NCI-H82 (cell line): ENCODE data around the gene CR1L.
"Not testable (repeated sequence)": the region's sequence is repeated elsewhere in the genome, so short reads cannot be mapped to it uniquely, and the experiment has no call there.

Experiments used
- DNase-seq: peaks from one replicate; lab custom pipeline; 2025; lab: John Stamatoyannopoulos, UW

Gene CR1L

DNA sequence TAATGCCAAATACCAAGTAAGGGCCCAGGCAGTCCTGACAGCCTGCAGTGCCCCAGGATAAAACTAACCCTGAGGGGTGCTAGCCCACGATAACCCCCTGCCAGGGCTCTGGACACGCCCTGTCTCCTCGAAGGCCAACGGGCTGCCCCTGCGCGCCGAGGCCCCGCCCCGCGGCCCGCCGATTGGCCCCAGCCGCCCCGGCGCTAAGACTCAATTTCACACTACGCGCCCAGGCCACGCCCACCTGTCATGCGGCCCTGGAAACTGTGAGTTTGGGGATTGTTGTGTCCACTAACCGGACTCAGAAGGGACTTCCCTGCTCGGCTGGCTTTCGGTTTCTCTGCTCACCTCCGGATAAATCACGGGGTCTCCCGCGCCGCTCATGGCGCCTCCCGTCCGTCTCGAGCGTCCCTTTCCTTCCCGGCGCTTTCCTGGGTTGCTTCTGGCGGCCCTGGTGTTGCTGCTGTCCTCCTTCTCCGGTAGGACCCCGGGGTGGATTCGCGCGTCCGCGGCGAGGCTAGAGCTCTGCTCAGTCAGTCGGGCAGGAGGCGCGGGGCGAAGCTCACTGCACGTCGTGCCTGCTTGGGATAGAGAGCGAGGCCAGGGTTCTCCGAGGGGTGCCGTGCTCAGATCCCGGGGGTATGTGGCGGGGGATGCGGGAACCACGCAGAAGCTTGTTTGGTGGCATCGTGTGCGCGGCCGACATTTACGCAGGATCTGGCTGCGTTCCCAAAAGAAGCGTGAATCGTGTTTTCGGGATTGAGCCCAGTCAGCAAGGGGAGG lies at the start of gene CR1L:
Gene CR1L (plus strand): TSS at position 282 of the 783 bp plus-strand sequence. CDS start 101 bp downstream, at position 383.
- peak; percentile 93 for DNase-seq

DNA sequence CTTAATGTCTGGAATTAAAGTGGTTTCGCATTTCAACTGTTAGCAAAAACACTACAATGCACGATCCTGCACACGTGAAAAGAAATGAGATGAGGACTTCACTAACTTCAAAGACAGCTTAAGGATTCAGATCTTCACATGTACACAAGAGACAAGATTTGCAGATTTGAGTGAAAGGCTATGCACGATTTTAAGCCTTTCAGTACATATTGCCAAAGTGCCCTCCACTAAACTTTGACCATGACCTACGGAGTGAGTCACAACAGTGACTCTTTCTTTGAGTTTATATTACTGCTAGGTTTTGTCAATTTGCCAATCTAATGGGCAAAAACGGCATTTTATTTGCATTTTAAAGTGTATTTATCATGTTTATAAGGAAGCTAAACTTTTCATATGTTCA lies 41.2 kb upstream of the CR1L start:
- DNase-seq = no peak

DNA sequence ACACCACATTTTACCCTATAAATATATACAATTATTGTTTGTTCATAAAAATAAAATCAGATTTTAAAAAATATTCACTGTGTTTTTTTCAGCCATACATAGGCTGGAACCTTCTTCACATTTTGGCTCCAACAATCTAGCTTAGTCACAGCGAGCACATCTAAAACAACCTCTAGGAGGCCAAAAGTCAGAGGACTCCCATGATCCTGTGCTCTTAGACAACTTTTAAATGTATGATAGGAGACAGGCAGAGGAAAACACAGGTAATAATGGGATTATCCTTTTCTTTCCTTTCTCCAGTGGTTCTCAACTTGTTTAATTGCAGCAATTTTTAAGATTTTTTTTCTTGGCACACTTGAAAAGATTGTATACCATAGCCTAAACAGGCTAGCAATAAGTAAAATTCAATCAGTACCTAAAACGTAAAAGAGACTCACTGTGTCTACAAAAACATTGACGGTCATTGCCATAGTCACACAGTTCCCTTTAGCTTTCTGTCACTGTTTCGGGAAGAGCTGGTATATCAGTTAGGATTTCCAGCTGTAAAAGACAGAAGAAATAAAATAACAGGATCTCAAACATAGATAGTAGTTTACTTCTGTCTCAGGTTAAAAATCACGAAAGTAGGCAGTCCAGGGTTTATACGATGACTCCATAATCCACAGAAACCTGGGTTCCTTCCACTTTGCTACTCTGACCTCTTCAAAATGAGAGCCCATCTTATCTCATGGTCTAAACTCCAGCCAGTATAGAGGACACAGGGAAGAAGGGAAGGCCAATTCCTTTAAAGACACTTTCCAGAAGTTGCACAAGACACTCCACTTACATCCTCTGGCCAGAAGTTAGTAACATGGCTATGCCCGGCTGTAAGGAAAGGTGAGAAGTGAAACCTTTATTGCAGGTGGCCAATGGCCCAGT lies 39.2 kb upstream of the CR1L start:
- DNase-seq = no peak

DNA sequence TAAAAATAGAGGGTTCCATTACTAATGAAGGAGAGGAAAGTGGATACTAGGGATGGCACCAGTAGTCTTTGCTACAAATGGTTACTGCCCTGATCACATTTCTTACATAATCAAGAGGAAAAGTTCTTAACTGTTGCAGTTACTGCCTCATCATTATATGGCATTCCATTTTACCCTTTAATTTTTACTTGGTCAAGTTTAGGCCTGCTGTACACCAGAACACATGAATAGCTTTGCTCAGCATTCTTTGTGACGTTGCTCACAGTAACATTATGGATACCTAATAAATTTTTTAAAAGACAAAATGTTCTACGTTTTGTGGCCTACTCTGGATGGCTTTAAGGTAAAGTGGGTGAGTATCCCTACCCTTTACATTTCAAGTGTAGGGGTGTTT lies 38.6 kb upstream of the CR1L start:
- DNase-seq = no peak

DNA sequence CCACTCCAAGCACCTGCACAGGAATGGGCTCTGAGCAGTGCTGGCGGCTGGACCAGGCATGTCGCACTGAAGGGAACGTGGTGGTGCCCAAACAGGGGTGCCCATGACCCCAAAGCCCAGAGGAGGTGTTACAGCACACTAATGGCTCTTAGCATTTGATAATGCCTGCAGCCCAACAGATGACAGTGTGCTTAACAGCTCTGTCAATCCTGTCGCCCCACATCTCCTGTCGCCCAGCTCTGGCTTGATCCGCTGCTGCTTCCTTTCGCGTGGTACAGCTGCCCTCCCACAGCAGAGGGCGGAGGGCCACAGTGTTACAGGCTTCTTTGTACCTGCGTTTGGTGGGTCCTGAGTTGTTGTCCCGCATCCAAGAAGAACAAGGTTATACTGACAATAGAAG lies 32.2 kb upstream of the CR1L start:
- DNase-seq = no peak

DNA sequence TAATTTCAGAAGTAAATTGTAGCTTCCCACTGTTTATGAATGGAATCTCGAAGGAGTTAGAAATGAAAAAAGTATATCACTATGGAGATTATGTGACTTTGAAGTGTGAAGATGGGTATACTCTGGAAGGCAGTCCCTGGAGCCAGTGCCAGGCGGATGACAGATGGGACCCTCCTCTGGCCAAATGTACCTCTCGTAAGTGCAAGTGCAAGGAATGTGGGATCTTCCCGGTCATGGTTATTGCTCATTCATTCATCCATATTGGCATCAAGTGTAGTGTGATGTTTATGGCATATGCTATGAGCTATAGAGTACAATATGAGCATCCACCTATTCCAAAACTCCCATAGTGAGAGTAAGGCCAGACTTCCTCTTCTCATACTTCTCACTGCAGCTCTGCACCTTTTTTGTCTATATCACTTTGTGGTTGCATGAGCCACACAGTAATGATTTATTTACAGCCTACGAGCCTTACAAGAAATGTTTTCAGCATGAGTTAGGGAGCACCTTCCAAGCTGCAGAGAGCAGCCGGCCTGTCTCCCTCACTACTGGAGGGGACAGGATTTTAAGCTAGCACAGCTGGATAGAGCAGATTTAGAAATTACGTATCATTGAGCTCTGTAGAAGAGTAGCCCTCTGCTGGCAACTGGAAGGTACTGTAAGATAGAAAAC lies 24.9 kb upstream of the CR1L start:
- DNase-seq = peak; percentile 88

DNA sequence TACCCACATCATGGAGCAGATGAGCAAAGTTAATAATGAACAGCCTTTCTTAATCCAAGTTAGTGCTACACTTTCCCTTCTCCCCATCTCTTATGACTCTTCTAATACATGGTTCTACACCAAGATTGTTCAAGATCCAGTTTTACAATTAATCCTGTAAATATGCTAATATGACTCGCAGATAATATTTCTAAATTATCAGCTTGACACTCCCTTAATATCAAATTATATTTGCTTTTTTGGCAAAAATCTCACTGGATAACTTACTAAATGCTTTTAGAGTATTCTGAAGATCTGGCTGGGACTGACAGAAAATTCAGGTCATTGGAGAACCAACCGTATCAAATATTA lies 24.4 kb upstream of the CR1L start:
- DNase-seq = no peak

DNA sequence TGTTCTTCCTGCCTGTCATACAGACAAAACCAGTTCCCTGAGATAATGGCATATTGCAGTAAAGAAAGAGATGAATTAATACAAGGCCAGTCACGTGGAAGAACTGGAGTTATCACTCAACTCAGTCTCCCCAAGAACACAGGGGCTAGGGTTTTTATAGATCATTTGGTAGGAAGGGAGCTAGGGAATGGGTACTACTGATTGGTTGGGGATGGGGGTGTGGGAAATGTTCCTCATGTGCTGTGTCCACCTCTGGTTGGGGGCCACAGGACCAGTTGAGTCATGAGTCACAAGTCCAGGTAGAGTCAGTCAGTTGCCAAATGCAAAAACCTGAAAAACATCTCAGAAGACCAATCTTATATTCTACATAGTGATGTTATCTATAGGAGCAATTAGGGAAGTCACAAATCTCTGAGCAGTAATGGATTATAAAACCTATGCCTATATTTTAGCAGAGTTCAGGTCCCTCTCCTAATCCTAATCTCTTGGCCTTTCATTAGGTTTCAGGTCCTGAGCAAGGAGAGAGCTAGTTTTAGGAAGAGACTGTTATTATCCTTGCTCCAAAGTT lies 19.3 kb upstream of the CR1L start:
- DNase-seq = not testable (repeated sequence)

DNA sequence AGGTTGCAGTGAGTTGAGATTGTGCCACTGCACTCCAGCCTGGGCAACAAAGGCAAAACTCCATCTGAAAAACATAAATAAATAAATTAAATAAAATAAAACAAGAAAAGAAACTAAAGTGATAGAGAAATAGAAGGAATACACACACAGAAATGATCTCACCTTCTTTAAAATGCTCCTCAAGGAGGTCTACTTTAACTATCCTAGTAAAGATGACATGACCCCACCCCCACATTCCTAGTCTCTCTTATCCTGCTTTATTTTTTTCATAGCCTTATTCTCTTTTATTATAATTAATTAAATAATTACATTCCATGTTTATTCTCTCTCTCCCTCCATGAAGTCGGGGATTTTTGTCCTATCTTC lies 18.0 kb upstream of the CR1L start:
- no peak for DNase-seq

DNA sequence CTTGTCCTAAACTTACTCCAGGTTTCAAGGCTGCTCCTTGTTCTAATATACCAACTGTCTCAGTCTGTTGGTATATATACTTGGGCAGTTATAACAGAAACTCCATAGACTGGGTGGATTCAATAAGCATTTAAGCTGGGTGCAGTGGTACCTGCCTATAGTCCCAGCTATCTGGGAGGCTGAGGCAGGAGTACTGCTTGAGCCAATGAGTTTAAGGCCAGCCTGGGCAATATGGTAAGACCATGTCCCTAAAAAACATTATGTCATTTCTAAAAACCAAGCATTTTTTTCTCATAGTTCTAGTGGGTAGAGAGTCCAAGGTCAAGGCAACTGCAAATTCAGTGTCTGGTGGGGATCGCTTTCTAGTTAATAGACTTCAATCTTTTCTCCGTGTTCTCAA lies 17.4 kb upstream of the CR1L start:
- no peak for DNase-seq

DNA sequence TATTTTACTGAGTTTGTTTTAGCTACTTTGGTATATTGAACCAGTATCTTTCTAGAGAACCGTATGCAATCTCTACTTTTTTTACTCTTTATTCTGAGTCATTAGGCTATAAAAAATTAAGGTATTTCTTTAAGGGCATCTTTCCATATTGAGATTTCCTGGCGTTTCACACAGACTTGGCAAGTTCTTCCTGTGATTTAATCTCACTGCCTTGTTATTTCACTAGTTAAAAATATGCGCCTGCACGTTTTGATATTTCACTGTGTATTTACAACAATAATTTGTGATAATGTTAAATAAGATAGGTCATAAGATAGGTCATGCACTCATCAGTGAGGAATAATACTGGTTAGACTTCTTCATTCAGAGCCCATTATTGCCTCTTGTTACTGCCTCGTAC lies 16.2 kb upstream of the CR1L start:
- no peak for DNase-seq

DNA sequence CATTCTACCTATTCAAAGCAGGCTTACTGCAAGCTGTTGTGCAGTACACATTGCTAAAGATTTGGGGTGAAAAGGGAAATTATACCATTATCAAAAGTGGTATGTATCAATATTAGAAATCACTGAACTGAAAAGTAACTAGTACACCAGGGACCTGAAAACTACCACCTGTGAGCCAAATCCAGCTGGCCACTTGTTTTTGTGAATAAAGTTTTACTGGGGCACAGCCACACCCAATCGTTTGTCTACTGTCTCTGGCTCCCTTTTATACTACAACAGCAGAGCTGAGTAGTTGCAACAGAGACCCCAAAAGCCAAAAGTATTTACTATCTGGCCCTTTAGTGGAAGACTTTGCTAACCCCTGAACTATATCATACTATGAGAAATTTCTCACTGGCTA lies 13.8 kb upstream of the CR1L start:
- DNase-seq = no peak

DNA sequence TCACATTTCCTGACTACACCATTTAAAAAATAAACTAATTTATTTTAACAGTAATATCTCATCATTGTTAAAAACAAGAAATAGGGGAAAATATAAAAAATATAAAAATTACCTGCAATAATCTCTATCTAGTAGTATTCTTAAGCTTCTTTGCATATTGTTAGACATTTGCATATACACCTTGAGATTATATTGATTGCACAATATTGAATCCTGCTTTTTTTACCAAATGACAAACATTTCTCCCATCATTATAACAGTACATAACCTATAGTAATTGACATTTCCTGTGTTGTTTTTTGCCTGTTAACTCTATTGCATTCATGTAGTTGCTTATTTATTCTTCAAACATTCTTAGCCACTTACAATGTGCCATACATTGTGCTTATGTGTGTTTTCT lies 11.7 kb upstream of the CR1L start:
- DNase-seq = no peak

DNA sequence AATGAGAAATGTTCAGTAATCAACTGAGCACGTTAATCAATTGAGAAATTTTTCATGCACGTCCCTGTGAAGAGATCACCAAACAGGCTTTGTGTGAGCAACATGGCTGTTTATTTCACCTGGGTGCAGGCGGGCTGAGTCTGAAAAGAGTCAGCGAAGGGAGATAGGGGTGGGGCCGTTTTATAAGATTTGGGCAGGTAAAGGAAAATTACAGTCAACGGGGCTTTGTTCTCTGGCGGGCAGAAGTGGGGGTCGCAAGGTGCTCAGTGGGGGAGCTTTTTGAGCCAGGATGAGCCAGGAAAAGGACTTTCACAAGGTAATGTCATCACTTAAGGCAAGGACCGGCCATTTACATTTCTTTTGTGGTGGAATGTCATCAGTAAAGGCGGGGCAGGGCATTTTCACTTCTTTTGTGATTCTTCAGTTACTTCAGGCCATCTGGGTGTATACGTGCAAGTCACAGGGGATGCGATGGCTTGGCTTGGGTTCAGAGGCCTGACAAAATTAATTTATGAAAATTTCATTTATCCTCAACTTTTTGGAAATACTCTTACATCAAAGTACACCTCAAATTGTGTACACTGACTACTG lies 11.1 kb upstream of the CR1L start:
- DNase-seq = not testable (repeated sequence)

DNA sequence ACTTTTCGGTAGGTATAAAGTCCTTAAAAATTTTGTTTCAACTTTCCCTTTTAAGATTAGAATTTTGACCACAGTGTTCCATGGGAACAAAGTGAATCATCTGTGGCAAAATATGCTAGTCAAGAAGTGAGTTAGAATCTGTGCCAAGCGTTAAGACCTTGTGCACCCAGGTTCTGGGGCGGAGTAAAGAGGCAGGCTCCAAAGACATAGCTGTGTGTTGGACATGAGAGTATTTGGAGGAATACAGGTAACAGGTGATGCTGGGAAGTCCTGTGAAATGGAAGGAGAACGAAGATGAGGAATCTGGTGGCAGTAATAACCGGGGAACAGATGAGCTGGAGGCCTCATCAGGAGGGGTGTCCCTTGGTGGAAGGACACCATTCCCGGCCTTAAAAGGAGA lies 10.6 kb upstream of the CR1L start:
- not testable (repeated sequence) for DNase-seq

DNA sequence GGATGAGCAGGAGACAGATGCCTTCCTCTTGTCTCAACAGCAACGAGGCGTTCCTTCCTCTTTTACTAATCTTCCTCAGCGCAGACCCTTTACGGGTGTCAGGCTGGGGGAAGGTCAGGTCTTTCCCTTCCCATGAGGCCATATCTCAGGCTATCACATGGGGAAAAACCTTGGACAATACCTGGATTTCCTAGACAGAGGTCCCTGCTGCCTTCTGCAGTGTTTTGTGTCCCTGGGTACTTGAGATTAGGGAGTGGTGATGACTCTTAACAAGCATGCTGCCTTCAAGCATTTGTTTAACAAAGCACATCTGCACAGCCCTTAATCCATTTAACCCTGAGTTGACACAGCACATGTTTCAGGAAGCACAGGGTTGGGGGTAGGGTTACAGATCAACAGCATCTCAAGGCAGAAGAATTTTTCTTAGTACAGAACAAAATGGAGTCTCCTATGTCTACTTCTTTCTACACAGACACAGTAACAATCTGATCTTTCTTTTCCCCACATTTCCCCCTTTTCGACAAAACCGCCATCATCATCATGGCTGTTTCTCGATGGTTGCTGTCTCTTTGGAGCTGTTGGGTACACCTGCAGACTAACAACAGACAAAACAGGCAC lies 9.3 kb upstream of the CR1L start:
- DNase-seq = peak; percentile 91

DNA sequence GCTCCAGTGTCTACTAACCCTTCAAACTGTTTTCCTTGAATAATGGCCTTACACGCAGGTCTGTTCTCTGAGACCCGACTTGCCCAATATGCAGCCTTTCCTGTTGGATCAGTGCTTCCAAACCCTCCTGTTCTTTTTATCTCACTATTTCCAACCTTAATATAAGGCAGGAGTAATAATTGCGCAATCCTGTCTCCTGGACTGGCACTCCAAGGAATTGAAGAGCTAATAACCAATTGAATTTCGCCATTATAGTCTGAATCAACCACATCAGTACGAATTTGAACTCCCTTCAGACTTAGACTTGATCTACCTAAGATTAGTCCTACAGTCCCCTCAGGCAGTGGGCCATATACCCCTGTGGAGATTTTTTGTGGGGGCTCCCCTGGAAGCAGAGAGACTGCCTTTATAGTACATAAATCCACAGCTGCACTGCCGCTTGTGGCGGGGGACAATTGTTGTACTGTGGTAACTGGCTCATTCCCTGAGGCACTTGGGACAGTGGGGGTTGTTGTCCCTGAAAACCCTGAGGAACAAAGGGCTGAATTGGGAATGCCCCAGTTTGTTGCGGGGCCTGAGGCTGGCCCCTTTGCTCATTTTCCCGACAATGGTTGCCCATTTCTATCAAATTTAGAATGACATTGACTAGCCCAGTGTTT lies 6.3 kb upstream of the CR1L start:
- DNase-seq = not testable (repeated sequence)

DNA sequence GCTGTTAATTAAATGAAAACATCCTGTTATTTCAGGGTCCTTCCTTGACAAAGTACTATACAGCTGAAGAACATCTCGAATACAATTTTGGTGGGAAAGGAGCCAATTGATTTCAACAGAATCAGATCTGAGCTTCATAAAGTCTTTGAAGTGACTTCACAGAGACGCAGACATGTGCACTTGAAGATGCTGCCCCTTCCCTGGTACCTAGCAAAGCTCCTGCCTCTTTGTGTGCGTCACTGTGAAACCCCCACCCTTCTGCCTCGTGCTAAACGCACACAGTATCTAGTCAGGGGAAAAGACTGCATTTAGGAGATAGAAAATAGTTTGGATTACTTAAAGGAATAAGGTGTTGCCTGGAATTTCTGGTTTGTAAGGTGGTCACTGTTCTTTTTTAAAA lies 5.6 kb upstream of the CR1L start:
- DNase-seq = not testable (repeated sequence)

DNA sequence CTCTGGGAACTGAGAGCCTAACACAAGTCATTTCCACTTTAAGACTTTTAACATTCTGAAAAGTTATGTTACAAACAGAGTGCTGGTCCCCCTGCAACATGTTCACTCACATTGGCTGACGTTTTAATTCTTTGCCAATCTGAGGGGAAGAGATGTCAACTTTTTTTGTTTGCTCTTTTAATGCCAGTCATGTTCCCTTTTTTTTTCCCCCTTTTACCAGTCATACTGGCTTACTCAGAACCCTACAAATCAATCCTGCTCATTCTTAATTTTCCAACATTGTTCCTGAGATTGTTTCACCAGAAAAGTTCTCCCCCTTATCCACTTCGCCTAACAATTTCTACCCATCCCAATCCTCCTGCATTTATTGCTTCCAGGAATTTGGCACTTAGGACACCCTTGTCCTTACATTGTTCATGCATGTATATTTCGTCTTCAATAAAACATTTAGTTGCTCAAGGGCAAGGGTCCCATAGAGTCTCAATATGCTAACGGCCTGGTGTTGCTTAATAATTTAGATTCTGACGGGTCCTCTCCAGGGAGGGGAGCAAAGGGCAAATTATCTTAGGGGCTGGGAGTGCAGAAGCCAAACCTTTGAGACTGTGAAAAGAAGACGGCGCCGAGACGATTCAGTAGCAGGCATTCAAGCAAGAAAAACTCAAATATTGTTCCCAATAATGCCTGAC lies 624 bp upstream of the CR1L start:
- DNase-seq = no peak

DNA sequence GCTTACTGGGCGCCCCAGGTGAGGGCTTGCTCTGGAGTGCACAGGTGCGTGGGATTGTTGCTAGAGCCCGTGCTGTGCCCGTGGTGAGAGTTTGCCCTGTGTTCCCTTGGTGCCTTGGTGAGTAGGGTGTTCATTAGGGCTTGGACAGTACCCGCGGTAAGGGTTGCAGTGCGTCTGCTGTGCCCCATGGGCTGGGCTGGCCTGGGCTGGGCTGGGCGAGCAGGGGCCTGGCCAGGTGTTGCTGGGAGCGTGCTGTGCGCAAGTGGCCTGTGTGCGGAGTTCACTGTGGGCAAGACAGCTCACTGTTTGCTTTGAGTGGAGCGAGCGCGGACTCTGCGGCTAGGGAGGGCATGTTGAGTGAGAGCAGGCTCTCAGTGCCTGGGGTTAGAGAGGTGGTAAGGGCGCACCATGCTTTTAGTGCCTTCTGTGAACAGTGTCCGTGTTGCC lies 725 bp downstream of the CR1L start:
- no peak for DNase-seq
